ENCODE results near the gene PTPN4. TPM values are rescaled to one million over a fixed set of nuclear protein-coding genes. Genes with fewer than 3 reads are reported as not detected.

The PTPN4 gene
- total and polyA plus RNA-seq, 2 of the 13 experiments (the other 11 are each of a cell fraction or from before 2014, with no cell fraction given), result 20.3 to 34.6 TPM

DNA sequence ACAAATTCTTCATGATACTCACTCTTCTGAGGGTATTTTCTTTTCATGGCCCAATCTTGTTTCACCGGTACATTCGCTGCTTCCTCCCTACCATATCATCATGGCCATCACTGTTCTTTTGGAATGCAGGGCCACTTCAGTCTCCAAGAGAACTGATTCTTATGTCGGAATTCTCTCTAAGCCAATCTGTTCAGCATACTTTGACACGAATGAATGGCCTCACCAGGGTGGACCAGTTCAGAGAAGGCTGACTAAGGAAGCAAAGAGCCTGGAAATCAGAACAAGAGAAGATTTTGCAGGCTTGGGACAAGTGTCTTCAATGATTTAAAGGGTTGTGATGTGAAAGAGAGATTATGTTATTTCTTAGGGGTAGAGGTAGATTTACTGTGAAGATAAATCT lies 248.1 kb downstream of the PTPN4 start:
- Histone ChIP-seq H3K9me3 (ENCODE audit: low read length) (no peaks in the 10 kb centered on the region), H2AFZ (ENCODE audit: low read length) (no peak overlapping the region), H3K27ac (ENCODE audit: extremely low read length, insufficient read depth, low read length) (no peak overlapping the region), H4K20me1 (ENCODE audit: insufficient read depth, low read length) (no peaks in the 10 kb centered on the region), H3K27me3 (ENCODE audit: control insufficient read depth in 1 of 2, insufficient read depth in 2 of 2, low read length in 2 of 2) (no peaks in the 10 kb centered on the region; a peak in 3 of 5 replicates), H3K9ac (ENCODE audit: insufficient read depth, low read depth, low read length) (no peak overlapping the region), H3K4me3 (replicated peaks in 1 of 3; ENCODE audit: insufficient read depth in 1 of 3, low read depth in 2 of 3, low read length in 3 of 3) (no peak overlapping the region), H3K36me3 (replicated peaks in 1 of 2; ENCODE audit: control insufficient read depth in 1 of 2, insufficient read depth in 2 of 2, low read length in 2 of 2) (no peaks in the 10 kb centered on the region), H3K79me2 (ENCODE audit: insufficient read depth, low read length) (no peaks in the 10 kb centered on the region), H3K4me1 (ENCODE audit: insufficient read depth, low read length) (peaks cover 14% of the 10 kb centered on the region), H3K4me2 (ENCODE audit: low read depth, low read length) (no peak overlapping the region)
- no peak for TF ChIP-seq ZNF619 (CRISPR knock-in tag; IDR thresholded peaks at IDR 0.05)
- TF ChIP-seq ZNF430 (CRISPR knock-in tag; IDR thresholded peaks at IDR 0.05), result no peak
- TF ChIP-seq KLF12 (CRISPR knock-in tag; IDR thresholded peaks at IDR 0.05; ENCODE audit: borderline replicate concordance), result no peak
- no peak for TF ChIP-seq MTF1 (CRISPR knock-in tag; IDR thresholded peaks at IDR 0.05)
- no peak for TF ChIP-seq GATAD1 (CRISPR knock-in tag; IDR thresholded peaks at IDR 0.05)
- no peak for TF ChIP-seq ZKSCAN8 (CRISPR knock-in tag; IDR thresholded peaks at IDR 0.05; ENCODE audit: borderline replicate concordance)
- TF ChIP-seq RCOR2 (CRISPR knock-in tag; IDR thresholded peaks at IDR 0.05), result no peak
- TF ChIP-seq, protein P1, sequence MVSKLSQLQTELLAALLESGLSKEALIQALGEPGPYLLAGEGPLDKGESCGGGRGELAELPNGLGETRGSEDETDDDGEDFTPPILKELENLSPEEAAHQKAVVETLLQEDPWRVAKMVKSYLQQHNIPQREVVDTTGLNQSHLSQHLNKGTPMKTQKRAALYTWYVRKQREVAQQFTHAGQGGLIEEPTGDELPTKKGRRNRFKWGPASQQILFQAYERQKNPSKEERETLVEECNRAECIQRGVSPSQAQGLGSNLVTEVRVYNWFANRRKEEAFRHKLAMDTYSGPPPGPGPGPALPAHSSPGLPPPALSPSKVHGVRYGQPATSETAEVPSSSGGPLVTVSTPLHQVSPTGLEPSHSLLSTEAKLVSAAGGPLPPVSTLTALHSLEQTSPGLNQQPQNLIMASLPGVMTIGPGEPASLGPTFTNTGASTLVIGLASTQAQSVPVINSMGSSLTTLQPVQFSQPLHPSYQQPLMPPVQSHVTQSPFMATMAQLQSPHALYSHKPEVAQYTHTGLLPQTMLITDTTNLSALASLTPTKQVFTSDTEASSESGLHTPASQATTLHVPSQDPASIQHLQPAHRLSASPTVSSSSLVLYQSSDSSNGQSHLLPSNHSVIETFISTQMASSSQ (IDR thresholded peaks at IDR 0.05; ENCODE audit: low read depth), result no peak
- TF ChIP-seq, protein P1 (CRISPR knock-in tag; IDR thresholded peaks at IDR 0.05; ENCODE audit: borderline replicate concordance), result no peak
- no peak for TF ChIP-seq THAP11 (CRISPR knock-in tag; IDR thresholded peaks at IDR 0.05)
- no peak for TF ChIP-seq KDM6A (CRISPR knock-in tag; IDR thresholded peaks at IDR 0.05; ENCODE audit: low read depth)
- TF ChIP-seq, protein P2, sequence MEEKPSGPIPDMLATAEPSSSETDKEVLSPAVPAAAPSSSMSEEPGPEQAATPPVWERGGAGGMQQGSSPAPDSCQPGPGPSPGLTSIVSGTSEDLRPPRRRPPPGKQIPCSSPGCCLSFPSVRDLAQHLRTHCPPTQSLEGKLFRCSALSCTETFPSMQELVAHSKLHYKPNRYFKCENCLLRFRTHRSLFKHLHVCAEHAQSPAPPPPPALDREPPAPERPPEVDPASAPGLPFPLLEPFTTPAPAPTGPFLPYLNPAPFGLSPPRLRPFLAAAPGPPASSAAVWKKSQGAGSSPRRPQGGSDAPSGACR (CRISPR knock-in tag; IDR thresholded peaks at IDR 0.05), result no peak
- TF ChIP-seq ZNF772 (CRISPR knock-in tag; IDR thresholded peaks at IDR 0.05), result no peak
- TF ChIP-seq KAT7 (CRISPR knock-in tag; IDR thresholded peaks at IDR 0.05; ENCODE audit: borderline replicate concordance), result no peak
- TF ChIP-seq ZNF484 (CRISPR knock-in tag; IDR thresholded peaks at IDR 0.05; ENCODE audit: borderline replicate concordance, low read depth), result no peak
- no peak for TF ChIP-seq NR2C2 (CRISPR knock-in tag; IDR thresholded peaks at IDR 0.05; ENCODE audit: borderline replicate concordance)
- TF ChIP-seq JDP2 (CRISPR knock-in tag; IDR thresholded peaks at IDR 0.05; ENCODE audit: borderline replicate concordance), result no peak
- TF ChIP-seq, protein P3, sequence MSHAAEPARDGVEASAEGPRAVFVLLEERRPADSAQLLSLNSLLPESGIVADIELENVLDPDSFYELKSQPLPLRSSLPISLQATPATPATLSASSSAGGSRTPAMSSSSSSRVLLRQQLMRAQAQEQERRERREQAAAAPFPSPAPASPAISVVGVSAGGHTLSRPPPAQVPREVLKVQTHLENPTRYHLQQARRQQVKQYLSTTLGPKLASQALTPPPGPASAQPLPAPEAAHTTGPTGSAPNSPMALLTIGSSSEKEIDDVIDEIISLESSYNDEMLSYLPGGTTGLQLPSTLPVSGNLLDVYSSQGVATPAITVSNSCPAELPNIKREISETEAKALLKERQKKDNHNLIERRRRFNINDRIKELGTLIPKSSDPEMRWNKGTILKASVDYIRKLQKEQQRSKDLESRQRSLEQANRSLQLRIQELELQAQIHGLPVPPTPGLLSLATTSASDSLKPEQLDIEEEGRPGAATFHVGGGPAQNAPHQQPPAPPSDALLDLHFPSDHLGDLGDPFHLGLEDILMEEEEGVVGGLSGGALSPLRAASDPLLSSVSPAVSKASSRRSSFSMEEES (CRISPR knock-in tag; IDR thresholded peaks at IDR 0.05), result no peak
- TF ChIP-seq SMARCC2 (IDR thresholded peaks at IDR 0.05), result no peak
- no peak for DNase-seq (ENCODE audit: low spot score)
- ATAC-seq, result no peak
- FAIRE-seq, result no peak
- intact Hi-C loops (cut with micrococcal nuclease; ENCODE audit: unreplicated experiment), result no loop called here
- WGBS (ENCODE audit: low lambda C conversion rate), result 83% methylated on average over 4 of the region's 4 CpGs
- BruUV-seq (replicated peaks), result no TSS peak
- POLR2A ChIA-PET, result no interaction called here
- in situ Hi-C loops (cut with HindIII; ENCODE audit: extremely low pct_ligation_motif_present, low pct_unique_long_range_greater_than_20kb), result no loop called here
- CTCF ChIA-PET (ENCODE audit: low intra/inter-chr PET ratio, low total read pairs), result no interaction called here

Data from HepG2 (cell line).